ENCODE measurements around the gene TBX3.

TBX3 gene

DNA sequence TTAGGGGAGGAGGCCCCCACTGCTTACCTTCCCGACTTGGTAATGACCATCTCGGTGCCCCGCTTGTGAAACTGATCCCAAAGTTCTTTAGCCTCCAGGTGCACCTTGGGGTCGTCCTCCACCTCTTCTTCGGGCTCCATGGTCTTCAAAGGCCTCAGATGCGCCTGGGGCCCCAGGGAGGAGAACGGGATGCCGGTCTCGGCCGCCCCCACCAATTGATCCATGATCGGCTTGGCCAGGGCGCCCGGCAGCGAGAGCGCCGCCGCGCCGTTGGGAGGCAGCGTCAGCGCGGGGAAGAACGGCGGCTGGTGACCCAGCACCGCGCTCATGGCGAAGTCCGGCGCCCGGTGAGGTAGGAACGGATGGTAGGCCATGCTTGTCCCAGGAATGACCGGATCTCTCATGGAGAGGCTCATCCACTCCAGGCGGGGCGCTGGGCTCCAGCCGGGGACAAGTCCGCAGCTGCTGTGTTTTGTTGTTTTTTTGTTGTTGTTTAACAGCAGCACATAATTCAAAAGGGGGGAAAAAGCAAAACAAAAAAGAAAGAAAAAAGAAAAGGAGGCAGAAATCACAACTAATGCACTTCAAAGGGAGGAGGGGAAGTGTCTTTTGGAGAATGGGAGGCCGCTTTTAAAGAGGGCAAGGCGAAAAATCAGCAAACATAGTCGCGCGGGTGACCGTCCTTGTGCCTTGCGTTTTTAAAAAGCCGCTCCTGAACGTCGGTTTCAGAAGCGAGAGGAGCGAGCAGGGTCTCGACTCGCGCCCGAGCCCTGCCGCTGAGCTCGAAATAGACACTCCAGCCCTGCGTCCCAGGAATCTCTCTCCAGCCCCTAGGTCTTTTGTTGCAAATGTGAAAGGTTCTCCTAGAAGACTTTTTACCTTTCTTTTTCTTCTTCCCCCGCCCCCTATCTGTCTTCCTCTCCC is 928 bp downstream of the TBX3 start:
- no peak for DNase-seq (ENCODE audit: low read depth in 2 of 2)

DNA sequence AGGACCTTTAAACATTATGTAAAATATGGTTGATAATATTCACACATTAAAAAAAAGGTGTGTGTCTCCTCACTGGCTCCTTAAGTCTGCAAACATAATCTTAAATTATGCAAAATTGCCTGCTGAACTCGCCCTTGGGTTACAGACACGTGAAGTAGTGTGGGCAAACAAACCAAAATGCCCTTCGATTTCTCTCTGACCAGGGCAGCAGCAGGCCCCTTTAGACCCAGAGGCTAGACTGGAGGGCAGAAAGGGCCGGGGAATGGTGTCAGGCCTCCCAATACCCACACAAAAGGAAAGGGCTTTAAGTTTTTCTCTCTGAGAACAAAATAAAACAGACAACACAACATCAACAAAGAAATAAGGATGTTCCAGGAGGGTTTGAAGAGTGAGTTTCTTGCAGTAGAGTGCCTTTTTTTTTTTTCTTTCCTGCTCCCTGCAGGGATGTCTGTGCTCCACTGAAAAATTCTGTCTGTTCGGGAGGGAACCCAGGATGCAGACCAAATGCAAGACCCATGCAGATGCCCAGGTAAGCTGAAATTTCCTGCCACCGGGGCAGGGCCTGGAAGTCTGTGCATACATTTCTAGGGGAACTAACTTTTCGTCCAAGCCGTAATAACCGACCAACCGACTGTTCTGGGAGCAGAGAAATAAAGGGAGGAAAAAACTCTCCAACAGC is 1.7 kb downstream of the TBX3 start:
- DNase-seq (ENCODE audit: low read depth in 2 of 2), result no peak

DNA sequence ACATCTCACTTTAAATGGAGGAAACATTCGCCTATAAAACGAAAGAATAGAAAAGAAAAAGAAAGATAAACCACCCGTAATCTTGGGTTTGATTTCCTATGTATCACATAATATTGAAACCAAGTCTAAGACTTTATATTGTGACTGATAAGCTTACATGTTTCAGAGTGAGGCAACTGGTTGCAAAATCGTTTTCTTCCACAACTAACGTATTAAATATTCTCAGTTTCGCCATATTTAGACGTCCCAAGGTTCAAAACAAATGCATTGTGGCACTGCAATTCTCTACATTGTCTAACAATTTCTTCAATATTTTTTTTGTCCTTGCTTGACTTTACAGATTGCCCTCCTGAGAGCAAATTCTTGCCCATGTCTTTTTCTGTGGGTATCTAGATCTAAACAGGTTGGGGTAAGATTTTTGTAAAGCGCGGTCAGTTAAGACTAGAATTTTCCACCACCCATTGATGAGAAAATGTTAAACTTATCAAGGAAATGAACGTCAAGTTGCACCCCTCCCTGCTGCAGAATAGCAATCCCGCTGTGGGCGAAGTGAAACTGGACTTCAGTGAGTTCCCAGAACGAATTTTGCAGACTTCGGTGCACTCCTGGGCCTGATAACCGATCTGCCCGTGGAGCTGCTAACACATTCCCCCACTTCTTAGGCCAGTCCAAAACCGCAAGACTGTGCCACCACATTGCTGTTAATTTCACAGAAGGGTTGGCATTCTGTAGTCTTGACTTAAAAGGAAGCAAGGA is 2.7 kb downstream of the TBX3 start:
- no peak for DNase-seq (ENCODE audit: low read depth in 2 of 2)

DNA sequence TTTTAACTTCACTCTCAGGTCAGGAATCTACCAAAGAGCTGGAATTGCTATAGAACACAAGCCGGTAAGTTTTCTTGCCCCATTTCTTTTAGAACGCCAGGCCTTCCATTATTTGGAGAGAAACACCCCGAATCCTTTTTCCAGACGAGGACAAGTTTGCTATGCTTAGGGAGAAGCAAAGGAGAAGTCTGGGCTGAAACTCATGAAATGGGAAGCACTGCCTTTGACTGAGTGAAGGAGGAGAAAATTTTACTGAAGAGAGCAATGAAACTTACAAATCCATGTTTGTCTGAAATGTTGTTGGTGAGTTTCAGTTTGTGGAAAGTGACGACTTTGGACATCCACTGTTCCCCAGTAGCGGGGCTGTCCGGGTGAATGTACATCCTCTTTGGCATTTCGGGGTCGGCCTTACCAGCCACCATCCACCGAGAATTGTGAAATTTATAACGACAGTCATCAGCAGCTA is 3.3 kb downstream of the TBX3 start:
- DNase-seq (ENCODE audit: low read depth in 2 of 2), result no peak

DNA sequence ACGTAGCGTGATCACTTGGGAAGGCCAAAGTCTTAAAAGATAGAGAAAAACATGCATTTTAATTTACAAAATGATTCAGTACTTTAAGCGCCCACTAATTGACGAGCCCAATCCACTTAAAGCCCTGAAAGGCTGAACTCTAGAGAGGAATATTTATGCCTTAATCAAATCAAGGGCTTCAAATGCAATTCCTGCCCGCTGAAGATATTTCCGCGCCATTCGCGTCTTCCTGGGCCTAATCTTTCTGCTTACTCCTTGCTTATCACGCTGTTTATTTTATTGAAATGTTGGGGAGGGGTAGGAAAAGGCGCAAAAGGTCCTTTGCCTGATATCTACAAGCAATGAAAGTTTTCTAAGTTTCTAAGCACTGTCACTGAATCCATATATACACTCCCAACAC is 4.0 kb downstream of the TBX3 start:
- no peak for DNase-seq (ENCODE audit: low read depth in 2 of 2)

DNA sequence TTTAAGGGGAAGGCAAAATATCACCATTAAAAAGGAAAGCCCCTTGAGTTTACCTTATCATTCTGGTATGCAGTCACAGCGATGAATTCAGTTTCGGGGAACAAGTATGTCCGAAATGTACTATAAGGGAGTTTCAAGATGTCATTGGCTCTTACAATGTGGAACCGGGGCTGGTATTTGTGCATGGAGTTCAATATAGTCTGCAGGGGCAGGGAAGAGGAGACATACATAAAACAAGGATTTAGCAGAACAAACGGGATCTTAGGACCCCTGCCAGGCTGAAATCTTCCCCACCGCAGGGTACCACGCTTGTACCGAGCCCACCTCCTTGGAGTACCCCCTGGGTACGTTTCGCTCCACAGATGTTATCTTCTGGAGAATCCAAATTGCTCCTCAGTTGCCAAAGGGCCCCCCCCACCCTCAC is 4.5 kb downstream of the TBX3 start:
- DNase-seq (ENCODE audit: low read depth in 2 of 2), result no peak

DNA sequence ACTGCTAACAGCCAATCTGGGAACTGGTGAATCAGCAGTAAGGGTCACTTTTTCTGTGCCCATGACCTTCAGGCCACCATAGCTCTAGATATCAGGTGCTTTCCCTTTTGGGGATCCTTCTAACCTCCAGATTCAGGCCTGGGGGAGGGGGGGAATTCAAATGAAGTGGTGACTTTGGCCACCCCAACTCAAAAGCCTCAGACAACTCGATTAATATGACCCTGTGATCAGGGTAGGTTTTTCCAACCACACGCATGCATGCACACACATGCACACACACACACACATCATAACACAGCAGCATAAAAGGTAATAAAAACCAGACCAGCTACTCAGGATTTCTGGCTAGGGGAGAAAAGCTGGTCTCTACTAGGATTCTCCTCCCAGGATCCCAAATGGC is 5.3 kb downstream of the TBX3 start:
- DNase-seq (ENCODE audit: low read depth in 2 of 2), result no peak

DNA sequence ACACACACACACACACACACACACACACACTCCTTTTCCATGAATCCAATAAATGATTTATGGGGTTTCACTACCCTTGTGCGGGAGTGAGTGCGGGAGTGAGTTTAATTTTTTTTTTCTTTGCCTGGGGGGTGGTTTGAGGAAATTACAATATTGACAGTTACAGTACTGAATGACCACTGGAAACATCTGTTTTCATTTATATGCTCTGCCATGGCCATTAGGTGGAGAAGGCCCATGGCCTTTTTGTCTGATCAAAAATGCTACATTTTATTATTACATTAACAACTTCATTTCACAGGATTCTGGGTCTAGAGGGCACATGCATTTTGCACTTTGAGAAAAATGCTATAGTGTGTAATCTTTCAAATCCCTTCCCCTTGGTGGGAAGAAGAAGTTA is 5.9 kb downstream of the TBX3 start:
- no peak for DNase-seq (ENCODE audit: low read depth in 2 of 2)

DNA sequence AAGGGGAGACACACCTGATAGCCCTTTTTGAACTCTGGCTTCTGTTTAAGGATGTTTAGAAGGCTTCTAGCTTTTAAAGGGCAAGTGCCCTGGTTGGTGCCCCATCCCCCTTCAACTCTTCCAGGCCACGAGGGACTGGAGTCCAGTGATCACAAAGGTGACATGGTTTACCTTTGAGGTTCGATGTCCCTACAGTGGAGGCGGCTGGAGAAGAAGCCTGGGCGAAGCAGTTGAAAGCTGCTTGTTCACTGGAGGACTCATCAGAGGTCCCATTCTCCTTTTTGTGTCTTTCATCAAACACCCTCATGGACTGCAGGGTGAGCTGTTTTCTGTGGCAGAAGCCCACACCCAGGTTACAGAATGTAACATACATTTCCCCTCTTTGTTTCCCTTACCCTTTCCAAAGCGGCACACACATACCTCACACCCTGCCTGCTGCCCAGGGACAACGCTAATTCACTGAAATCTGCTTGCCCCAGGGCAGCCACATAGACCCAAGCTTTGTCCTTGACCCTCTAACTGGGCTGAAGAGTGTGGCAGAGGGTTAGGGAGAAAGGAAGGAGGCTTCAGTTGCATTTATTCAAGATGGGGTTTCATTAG is 7.7 kb downstream of the TBX3 start:
- DNase-seq (ENCODE audit: low read depth in 2 of 2), result no peak

DNA sequence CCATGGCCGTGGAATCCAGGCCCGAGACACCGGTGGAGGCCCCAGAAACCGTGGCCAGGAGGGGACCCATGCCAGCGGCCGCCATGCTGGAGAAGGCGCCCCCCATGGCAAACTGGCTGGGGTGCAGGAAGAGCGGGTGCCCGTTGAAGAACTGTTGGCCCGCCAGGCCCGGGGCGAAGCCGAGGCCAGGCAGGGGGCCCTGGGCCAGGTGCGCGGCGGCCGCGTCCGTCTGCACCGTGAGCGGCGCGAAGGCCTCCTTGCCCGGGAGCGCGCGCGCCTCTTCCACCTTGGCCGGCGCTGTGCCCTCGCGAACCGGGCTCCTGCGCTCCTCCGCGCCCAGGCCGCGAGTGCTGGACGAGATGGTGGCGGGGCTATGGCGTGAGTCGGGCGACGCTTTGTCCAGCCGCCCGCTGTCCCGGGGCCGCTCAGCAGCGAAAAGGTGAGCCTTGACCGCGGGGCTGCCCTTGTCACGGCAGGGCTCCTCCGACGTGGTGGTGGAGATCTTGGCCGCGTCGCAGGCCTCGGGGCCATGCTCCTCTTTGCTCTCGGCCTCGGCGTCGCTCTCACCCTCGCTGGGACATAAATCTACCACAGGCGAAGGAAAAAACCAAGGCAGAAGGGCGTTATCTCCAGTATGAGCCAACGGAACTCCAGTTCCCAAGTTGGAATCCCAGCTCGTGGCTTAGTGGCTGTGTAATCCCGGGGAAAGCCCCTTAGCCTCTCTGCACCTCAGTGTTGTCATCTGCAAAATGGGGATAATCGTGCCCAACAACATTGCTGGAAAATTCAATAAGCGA is 9.5 kb downstream of the TBX3 start:
- DNase-seq (ENCODE audit: low read depth in 2 of 2), result no peak

DNA sequence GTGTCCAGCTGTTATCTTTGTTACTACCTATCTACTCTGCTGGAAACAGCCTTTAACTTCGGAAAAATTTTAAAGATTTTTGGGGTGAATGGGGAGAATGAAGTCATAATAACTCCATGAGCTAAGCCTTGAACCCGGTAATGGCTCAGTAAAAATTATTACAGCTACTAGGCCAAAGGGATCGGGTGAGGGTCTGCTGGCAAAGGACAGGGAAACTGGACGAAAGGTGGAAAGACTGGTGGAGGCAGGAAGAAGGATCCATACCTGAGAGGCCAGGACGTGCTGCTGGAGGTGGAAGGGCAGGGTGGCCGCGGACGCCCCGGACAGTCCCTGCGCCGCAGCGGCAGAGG is 10.1 kb downstream of the TBX3 start:
- DNase-seq (ENCODE audit: low read depth in 2 of 2), result no peak

DNA sequence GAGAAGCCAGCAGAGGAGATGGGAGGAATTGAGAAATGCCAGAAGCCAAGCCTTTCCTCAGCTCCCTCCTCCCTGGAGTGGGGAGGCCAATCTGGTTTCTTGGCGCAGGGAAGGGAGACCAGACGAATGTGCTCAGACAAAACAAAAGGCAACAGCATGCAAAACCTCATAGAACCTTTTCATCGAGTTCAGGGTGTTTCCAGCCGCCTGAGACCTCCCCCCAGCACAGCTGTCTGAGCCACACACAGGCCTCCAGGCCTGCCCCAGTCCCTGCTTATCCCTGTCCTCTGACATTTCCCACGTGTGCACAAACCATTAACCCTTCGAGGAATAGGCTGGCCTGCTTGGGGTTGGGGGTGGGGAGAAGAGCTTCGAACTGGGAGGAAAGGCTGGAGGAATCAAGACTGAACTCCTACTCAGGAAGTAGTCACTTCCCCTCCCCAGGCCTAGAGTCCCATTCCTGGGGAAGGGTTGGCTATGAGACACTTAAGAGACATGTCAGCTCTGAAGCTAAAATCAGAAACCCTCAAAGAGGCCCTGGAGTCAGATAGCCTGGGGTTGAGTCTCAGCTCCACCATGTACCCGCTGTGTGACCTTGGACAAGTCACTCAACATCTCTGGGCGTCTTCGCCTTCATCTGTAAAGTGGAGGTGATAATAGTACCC is 10.7 kb downstream of the TBX3 start:
- DNase-seq (ENCODE audit: low read depth in 2 of 2), result no peak

DNA sequence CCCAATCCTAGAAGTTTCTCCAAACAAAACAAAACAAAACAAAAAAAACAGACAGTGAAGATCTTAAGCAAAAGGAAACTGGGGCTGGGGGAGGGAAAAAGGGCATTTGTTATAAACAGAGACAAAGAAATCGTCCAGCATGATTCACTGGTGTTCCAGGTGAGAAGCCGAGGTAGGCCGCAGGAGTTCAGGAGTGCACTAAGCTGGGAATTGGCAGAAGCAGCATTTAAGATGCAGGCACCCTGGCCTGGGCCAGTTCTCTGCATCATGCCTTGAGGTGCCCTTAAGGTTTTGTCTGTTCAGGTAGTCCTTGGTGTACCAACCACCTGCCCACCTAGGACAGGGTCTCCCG is 11.2 kb downstream of the TBX3 start:
- DNase-seq (ENCODE audit: low read depth in 2 of 2), result no peak

DNA sequence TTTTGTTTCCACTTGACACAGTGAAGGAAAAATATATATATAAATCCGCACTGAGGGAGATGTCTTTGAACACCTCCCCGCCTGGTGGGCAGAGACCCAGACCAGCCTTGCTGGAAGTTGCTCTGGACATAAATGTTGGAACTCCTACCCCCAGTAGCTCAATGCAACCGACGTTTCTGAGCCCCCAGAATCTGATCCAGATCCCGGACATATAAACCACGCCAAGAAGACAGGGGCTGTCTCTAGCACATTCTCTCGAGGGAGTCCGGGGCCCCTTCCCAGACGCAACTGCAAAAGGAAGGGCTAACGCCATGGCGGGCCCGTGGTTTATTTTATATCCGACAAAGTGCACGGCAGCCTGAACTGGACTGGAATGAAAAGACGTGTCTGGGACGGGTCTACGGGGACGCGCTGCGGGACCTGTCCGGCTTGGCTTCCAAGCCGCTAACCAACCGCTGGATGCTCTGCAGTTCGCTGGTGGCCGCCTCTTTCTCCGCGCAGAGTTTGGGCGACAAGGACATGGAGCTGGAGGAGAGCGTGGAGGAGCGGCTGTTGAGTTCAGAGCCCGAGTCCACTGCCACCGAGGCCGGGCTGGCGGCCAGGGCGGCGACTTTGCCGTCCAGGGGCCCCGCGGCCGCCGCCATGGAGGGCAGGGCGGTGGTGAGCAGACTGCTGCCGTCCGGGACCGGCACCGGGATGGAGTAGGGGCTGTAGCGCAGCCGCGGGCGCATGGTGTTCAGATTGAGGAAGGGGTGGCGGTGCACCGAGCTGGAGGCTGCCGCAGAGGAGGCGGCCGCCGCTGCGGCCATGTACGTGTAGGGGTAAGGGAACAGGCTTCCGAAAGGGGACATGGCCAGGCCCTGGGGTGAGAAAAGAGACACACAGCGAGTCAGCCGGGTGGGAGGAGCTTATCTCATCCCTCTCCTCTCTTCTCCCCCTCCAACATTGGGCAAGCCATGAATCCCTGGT is 12.2 kb downstream of the TBX3 start:
- no peak for DNase-seq (ENCODE audit: low read depth in 2 of 2)

DNA sequence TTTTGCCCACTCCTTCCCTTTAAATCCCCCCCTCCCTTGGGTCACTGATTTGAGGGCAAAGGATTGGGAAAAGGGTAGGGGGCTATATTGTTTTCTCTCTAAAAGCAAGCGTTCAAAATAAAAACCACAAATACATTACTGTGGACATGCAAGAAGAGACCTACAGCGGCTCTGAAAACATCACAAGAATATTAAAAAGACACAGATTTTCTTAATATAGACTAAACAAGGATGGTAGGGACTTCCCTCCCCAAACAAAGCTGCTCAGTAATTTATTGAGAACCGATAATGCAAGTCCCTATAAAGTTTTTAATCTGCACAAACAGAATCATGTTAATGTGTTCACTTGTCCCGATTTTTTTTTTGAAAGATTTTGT is 12.9 kb downstream of the TBX3 start:
- no peak for DNase-seq (ENCODE audit: low read depth in 2 of 2)

DNA sequence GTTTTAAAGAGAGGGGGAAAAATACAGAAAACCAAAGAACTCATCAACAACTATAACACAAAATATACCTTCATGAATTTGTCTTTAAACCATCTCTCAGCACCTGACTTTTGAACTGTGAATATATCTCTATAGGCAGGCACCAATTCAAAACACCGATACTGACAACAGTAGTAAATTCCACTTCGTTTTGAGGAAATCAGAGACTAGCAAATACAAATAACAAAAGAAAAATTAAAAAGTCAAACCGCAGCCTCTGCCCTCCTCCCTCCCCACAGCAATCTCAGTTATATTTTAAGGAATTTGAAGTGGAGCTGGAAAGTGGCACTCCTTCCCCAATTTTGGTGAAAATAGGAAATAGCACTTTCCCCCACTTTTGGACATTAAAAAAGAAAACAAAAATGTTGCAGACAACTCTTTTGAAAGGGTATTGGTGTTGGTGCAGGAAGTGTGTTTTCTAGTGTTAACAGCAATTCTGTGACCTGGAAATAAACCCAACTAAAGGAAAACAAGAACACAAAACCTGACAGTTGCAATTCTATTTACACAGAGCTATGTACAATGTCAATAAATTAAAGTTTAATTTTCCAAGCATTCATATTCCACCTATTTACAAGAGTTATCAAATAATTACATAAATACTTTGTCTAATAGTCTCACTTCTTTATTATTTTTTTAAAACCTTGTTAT is 13.5 kb downstream of the TBX3 start:
- no peak for DNase-seq (ENCODE audit: low read depth in 2 of 2)

DNA sequence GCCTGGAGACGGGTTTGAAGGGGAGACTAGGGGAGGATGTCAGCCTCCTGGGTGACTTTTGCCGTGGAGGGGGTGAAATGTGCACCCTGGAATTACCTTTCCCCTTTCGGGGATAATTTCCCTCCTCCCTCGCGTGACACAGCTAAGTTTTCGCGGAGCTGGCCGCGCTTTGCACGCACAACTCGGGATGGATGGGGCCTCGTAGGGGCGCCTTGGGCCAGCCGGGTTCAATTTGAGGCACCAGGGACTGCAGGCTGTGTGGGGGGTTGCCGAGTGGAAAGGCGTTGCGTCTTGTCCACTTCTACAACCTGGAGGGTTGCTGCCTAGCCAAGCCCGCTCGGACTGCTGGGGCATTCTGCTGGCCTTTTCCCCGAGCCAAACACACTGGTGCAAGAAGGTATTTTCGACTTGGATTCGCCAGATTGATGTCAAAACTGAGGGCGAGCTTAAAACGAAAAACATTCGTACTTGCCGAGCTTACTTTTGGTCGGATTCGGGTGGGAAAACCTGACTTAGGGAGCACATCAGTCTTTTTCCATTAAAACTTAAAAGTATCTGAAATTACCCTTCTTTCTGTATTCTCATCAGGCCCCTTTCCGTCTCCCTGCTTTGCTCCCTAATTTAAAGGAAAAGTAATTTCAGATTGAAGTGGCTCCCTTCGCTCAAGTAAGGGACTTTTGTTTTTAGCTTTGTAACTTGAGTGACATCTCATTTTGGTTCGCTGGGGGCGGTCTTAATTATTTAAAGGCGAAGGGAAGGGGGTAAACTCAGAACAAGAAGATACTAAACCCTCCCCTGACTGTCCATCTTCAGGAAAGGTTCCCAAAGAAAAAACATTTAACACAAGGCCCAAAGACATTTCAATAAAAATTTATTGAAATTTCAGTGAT is 14.3 kb downstream of the TBX3 start:
- no peak for DNase-seq (ENCODE audit: low read depth in 2 of 2)

DNA sequence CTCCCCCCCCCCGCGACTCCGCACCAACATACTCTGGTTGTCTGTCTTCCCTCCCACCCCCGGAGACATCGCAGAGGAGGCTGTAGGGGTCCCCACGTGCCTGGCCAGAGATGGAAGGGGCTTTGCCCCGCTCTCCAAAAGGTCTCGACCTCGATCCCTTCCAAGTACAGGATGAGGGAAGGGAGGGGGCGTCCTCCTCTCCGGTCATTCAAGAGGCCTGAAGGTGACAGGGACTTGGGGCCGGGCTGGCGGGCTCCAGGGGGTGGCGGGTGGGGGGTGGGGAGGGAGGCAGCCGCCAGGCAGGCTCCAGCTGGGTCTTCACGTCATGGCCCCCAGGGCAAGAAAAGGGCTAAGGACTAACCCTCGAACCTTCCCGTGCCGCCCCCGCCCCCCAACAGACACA is 15.1 kb downstream of the TBX3 start:
- no peak for DNase-seq (ENCODE audit: low read depth in 2 of 2)

Data from stimulated activated CD4-positive, alpha-beta T cell treated with anti-CD3 and anti-CD28 coated beads, Interleukin-1b, Interleukin-23, amount 100 ng/mL, for 1 hour (primary cell).